ENCODE results near the gene CD63.

GRCh38 chr12:55693323-55694187 lies 35.3 kb downstream of the CD63 start:
- no peak for TF ChIP-seq CTCF (IDR thresholded peaks at IDR 0.05)
- no peak for TF ChIP-seq POLR2AphosphoS5 (IDR thresholded peaks at IDR 0.05)
- TF ChIP-seq POLR2A (IDR thresholded peaks at IDR 0.05), result no peak
- no peak for TF ChIP-seq EP300 (IDR thresholded peaks at IDR 0.05)
